ENCODE data around the gene WDFY4.

GRCh38 chr10:48705401-48705938, 20.8 kb downstream of the WDFY4 start:
- no peak for TF ChIP-seq CTCF (conservative IDR thresholded peaks at IDR 0.05)
- no peak for TF ChIP-seq EZH2 (IDR thresholded peaks at IDR 0.05; ENCODE audit: low read depth)

Data from PC-9 (cell line).